HG03520 (cell line): ENCODE measurements around the gene CSPG4.
"Not testable (repeated sequence)": the region's sequence is repeated elsewhere in the genome, so short reads cannot be mapped to it uniquely, and the experiment has no call there.

Experiments
- ATAC-seq: cut with Tn5 transposase; IDR thresholded peaks from one replicate; pipeline ENCODE4 v1.9.1; 2021; ENCODE audit warnings: mild to moderate bottlenecking, moderate library complexity; ENCODE audit not compliant: unreplicated experiment

CSPG4 gene

DNA sequence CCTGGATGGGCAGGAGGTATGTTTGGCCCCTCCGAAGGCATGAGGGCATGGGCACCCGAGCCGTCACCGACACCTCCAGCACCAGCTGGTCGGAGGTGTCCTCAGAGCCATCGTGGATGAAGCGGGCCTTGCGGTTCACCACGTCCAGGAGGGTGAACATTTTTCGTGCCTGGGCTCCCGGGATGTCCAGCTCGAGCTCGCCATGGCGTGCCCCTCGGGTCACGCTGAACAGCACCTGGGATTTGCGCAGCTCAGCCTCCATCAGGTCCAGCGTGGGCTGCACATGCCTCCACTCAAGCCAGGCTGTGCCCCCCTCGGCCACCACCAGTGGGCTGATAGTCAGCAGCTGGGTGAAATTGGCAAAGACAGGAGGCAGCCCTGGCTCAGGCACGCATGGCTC lies 23.2 kb downstream of the CSPG4 start:
- ATAC-seq = not testable (repeated sequence)

GRCh38 chr15:75688831-75689230 lies 23.8 kb downstream of the CSPG4 start:
- no peak for ATAC-seq

- ATAC-seq = no peak
These were observed 24.4 kb downstream of the CSPG4 start for GRCh38 chr15:75688278-75688557.

DNA sequence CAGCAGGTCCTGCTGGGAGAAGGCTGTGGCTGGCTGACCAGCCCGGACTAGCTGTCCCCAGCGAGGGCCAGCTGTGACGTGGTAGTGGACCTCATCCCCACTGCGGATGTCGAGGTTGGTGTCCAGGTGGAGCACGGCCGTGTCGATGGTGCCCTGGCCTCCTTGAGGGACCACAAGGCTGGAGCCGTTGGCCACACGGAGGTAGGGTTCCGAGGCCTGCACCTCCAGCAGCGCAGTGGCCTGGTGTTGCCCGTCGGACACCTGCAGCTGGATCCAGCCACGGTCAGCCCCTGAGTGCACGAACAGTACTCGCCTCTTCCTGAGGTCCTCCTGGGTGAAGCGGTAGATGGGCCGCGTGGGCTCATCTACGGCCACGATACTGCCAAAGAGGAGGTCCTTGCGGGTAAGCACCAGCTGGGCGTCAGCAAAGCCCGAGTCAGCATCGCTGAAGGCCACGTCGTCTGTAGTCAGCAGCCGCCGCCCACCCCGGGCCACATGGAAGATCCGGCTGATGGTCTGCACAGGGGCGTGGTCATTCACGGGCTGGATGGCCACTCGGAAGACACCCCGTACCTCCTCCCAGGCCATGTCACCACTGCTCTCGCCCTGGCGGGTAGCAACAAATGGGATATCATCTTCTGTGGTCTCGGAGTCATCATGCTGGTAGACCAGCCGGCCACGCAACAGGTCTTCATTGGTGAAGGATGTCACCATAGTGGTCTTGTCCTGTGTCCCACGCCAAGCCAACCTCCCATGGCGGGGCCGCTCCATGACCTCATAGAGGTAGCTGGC lies 25.0 kb downstream of the CSPG4 start:
- no peak for ATAC-seq

DNA sequence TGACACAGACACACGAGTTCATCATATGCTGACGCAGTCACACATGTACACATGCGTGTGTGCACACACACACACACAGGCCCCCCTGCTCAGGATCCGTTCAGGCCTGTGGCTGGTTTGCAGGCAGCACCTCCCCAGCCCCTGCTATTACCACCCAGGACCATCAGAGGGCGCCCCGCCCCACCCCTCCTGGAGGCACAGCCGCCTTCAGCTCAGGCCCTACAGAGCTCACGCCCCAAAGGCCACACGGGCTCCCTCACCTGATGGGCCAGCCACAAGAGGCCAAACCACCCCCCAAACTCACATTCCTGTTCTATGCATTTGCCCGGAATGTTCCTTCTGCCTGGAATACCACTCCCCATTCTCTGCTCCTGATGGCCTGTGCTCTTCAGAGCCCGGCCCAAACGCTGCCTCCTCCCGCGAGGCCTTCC lies 26.4 kb downstream of the CSPG4 start:
- ATAC-seq = not testable (repeated sequence)

DNA sequence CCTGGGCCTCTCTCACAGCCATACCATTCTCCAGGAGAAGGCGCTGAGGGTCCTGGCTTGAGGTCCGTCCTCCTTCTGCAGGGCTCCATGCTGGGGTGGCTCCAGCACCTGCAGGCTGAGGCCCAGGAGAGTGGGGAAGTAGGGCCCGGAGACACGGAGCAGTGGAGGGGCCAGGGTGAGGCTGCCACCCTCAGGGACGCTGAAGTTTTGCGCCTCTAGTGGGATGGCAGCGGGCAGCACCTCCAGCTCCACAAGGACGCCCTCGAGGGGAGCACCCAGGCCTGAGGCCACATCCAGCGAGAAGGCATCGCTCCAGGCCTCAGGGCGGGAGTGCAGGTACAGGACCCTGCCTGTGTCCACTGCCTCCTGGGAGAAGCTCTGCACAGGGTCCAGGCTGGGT lies 27.5 kb downstream of the CSPG4 start:
- no peak for ATAC-seq

- ATAC-seq = no peak
These were observed 28.0 kb downstream of the CSPG4 start for GRCh38 chr15:75684648-75685047.

GRCh38 chr15:75683646-75684312 lies 28.9 kb downstream of the CSPG4 start:
- ATAC-seq = not testable (repeated sequence)

GRCh38 chr15:75682181-75683135 lies 30.2 kb downstream of the CSPG4 start:
- no peak for ATAC-seq

- ATAC-seq = no peak
These were observed 32.5 kb downstream of the CSPG4 start for GRCh38 chr15:75680007-75680789.

DNA sequence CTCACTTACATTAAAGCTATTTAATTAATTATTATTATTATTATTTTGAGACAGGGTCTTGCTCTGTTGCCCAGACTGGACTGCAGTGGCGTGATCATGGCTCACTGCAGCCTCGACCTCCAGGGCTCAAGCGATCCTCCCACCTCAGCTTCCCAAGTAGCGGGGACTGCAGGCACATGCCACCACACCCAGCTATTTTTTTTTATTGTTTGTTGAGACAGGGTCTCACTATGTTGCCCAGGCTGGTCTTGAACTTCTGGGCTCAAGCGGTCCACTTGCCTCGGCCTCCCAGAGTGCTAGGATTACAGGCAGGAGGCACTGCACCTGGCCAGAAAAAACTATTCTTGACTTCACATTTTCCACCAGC lies 34.3 kb downstream of the CSPG4 start:
- ATAC-seq = not testable (repeated sequence)

- no peak for ATAC-seq
These were observed 35.0 kb downstream of the CSPG4 start for GRCh38 chr15:75677465-75678323.

DNA sequence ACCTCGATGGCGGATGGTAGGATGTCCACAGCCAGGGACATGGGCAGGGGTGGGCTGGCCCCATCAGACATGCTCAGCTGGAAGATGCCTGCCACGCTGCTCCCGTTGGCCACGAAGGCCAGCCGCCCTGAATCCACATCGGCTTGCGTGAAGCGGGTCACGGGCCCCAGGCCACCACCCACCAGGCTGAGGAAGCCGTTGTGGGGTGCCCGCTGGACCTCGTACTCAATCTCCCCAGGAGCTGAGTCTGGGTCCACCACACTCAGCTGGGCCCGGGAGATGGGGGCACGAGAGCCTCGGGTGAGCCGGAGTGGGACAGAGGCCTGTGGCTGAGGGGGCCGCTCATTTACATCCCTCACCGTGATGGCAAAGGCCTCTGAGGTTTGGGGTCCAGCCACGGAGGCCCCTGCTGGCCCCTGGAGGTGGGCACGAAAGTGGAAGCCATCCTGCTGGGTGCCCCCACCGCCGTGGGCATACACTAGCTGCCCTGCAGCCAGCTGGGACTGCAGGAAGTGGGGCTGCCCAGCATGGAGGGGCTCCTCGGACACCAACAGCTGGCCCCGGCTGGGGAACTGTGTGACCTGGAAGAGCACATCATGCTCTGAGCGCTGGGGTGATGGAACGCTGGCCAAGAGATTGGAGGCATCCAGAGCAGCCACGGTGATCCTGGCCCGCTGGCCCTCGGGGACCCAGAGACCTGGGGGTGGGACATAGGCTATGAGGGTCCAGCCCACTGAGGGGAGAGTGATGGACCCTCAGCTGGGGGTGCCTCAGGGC lies 35.8 kb downstream of the CSPG4 start:
- no peak for ATAC-seq

DNA sequence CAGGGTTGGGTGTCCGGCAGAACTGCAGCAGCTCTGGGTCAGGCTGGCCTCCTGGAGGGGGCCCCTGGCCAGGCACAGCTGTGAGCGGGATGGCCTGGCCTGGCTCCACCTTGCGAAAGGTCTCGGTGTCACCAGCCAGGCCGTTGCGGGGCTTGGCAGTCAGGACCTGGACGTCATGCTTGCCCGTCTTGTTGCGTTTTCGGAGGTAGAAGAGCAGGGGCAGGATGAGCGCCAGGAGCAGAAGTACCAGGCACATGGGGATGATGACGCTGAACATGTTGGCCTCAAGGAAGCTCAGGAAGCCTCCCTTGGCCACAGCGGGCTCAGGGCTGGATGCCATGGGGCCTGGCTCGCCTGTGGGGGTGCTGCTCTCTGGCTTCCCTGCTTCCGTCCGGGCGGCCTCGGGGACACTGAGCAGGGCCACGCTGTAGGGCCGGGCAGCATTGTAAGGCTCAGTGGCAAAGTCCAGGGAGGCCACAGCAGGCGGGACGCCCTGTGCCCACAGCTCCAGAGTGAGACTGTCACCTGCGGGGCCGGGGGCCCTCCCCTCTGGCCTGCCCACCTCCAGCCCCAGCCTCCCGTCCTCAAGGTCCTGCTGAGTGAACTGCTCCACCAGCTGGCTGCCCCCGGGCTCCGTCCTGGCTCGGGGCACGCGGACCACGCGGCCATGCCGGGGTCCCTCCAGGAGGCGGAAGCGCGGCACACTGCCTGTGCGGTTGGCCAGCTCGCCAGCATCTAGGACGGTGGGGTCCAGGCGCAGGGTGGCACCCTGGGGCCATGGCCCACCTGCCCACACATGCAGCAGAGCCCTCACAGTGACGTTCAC lies 36.9 kb downstream of the CSPG4 start:
- ATAC-seq = no peak

DNA sequence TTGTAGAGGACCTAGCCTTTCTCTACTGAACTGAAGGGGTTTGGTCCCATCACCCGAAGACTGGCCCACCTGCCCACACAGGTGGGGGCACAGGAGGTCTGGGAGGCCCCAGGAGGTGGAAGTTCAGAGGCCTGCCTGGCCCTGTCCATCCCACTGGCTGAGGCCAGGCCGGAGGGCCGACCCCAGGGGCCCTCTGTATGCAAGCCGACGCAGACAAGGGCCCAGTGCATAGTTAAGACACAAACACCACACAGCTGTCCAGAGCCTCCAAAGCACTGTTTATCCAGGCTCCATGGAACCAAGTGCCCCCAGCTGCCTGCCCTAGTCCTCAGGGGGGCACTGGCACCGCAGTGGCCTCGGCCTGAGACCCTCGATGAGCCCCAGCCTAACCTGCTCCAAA lies 38.3 kb downstream of the CSPG4 start:
- no peak for ATAC-seq

- no peak for ATAC-seq
These were observed 39.0 kb downstream of the CSPG4 start for GRCh38 chr15:75673426-75674235.

DNA sequence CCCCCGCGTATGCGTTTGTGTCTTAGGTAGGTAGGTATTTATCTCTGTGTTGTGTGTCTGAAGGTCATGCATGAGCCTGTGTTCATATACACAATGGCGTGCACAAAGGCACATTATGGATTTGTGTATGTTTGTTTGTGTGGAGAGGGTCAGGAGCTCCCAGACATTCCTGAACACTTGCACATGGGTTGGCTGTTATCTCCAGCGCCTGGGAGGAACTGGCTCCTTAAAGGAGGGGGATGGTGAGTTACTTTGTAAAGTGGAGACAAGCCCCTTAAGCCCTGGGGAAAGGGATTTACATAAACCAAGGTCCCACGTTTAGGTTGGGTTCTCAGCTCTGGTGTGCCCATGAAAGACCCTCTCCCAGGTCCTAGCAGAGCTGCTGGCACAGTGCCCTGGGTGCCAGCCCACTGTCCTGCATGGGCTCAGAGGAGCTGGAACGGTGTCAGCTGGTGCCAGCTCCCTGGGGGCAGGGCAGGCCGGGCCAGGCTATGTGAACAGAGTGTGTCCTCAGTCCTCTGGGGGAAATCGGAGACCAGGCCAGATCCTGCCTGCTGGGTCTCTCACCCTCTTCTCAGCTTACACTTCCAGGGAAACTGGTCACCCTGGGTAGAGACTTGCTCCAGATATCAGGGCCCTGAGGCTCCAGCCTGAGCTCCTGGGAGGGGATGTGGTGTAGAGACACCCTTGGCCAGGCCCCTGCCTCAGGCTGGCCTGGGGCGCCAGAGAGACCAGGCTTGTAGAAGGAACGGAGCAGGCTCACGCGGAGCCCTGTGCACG lies 39.8 kb downstream of the CSPG4 start:
- ATAC-seq = no peak
